Karpas-422 (cell line): ENCODE results near the gene TANGO2. TPM values are rescaled to one million over a fixed set of nuclear protein-coding genes. Genes with fewer than 3 reads are reported as not detected.

Experiments
- DNase-seq: peaks from one replicate; pipeline ENCODE4 v3.0.0-alpha.2; 2015
- H2AFZ ChIP-seq: fragments of 200-600 bp; sonication (generic); 2 replicates; pipeline ENCODE4 v1.6.1; 2014; ENCODE audit warnings: antibody characterized with exemption, low read length, mixed read lengths
- H3K27ac ChIP-seq: fragments of 200-600 bp; sonication (generic); 2 replicates; pipeline ENCODE4 v1.5.1; 2014; ENCODE audit warnings: mild to moderate bottlenecking, low read length, moderate library complexity
- H3K27me3 ChIP-seq: fragments of 200-600 bp; sonication (generic); 2 replicates; pipeline ENCODE4 v1.6.1; 2014; ENCODE audit warnings: low read length, mixed read lengths
- H3K36me3 ChIP-seq: fragments of 200-600 bp; sonication (generic); 2 replicates; pipeline ENCODE4 v1.6.1; 2014; ENCODE audit warnings: low read length, mixed read lengths; ENCODE audit not compliant: insufficient read depth
- H3K4me1 ChIP-seq: fragments of 200-600 bp; sonication (generic); 2 replicates; pipeline ENCODE4 v1.6.1; 2014; ENCODE audit warnings: mild to moderate bottlenecking, low read length, mixed read lengths
- H3K4me2 ChIP-seq: fragments of 200-600 bp; sonication (generic); 2 replicates; pipeline ENCODE4 v1.6.1; 2014; ENCODE audit warnings: low read length, low read depth, mild to moderate bottlenecking; ENCODE audit not compliant: poor library complexity, severe bottlenecking
- H3K4me3 ChIP-seq: fragments of 200-600 bp; sonication (generic); 2 replicates; pipeline ENCODE4 v1.5.1; 2014; ENCODE audit warnings: mild to moderate bottlenecking, antibody characterized with exemption, low read length, mixed read lengths
- H3K79me2 ChIP-seq: fragments of 200-600 bp; sonication (generic); 2 replicates; pipeline ENCODE4 v1.6.1; 2014; ENCODE audit warnings: mild to moderate bottlenecking, low read length, mixed read lengths
- H3K9ac ChIP-seq: fragments of 200-600 bp; sonication (generic); 2 replicates; pipeline ENCODE4 v1.6.0; 2014; ENCODE audit warnings: low read length
- H3K9me2 ChIP-seq: fragments of 200-600 bp; sonication (generic), shearing (Covaris generic); replicated peaks from 2 replicates; pipeline ENCODE4 v1.6.0; 2014; ENCODE audit warnings: mild to moderate bottlenecking, low read length, moderate library complexity; ENCODE audit not compliant: insufficient read depth
- H3K9me3 ChIP-seq: fragments of 300-700, 200-600 bp; sonication (generic); 2 replicates; pipeline ENCODE4 v1.6.1; 2014; ENCODE audit warnings: low read length, mixed read lengths
- H4K20me1 ChIP-seq: fragments of 200-600 bp; sonication (generic); 2 replicates; pipeline ENCODE4 v1.6.1; 2014; ENCODE audit warnings: mild to moderate bottlenecking, antibody characterized with exemption, low read length, low read depth; ENCODE audit not compliant: insufficient read depth
- total RNA-seq: library from RNA; depleted of rRNA; stranded (reverse); fragments of >200 nt; shearing (Covaris generic); gene quantifications from 2 replicates; pipeline ENCODE4 v1.2.3, GENCODE V29; 2014; ENCODE audit warnings: low replicate concordance

Gene TANGO2
- total RNA-seq, 1 experiment from 2014 or later = 39.0 TPM

DNA sequence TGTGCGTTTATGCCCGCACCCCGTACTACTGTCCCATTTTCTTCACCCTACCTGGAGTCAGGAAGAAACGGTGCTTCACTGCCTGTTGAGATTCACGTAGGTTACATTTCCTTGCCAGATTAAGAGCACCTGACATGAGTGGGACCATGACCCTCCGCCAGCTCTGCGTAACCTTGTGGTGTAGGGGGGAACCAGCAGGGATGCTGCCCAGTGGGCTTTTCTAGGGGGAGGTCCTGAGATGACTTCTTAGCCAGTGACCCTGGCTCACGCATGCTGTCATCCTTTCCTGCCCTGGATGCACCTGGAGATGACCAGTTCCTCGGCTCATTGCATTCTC lies 3.3 kb upstream of the TANGO2 start:
- Histone ChIP-seq H3K9me2 (no peaks in the 10 kb centered on the region), H3K9ac (peak overlapping the region; percentile 73), H3K4me3 (peak overlapping the region; percentile 84; the same call in 1 of the 2 replicates)

DNA sequence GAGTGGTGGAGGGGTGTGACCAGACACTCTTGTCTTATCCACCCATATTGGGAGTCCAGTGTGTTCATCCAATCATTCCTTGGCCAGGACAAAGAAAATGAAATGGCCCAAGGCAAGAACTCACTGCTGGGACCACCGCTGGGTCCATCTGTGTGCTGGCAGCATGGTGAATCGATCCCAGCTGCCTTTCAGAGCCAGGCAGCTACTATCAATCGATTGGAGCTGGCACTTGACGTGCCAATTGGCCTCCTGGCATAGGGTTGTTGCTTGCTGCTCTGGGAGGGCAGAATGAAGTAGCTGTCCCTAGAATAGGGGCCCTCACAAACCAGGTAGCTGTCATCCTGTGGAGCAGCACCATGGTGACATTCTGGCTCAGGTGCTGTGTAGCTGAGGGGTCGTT lies 2.9 kb upstream of the TANGO2 start:
- H3K27me3 ChIP-seq = no peaks in the 10 kb centered on the region
- no peaks in the 10 kb centered on the region for H3K9me2 ChIP-seq
- H3K36me3 ChIP-seq = no peaks in the 10 kb centered on the region
- H3K4me1 ChIP-seq = peaks cover 41% of the 10 kb centered on the region
- no peak overlapping the region for H3K9ac ChIP-seq
- no peak overlapping the region for H3K4me3 ChIP-seq
- no peaks in the 10 kb centered on the region for H4K20me1 ChIP-seq
- DNase-seq = no peak
- no peak overlapping the region for H3K27ac ChIP-seq
- no peak overlapping the region for H2AFZ ChIP-seq
- H3K79me2 ChIP-seq = peaks cover 25% of the 10 kb centered on the region
- H3K4me2 ChIP-seq = no peak overlapping the region
- no peaks in the 10 kb centered on the region for H3K9me3 ChIP-seq

More for the DNA sequence above, 3.3 kb upstream of the TANGO2 start:
- no peak for DNase-seq
- Histone ChIP-seq H2AFZ (no peak overlapping the region), H3K79me2 (peaks cover 21% of the 10 kb centered on the region), H3K4me2 (peak overlapping the region; percentile 83), H3K36me3 (no peaks in the 10 kb centered on the region), H3K9me3 (no peaks in the 10 kb centered on the region), H3K27me3 (no peaks in the 10 kb centered on the region), H3K4me1 (peaks cover 37% of the 10 kb centered on the region), H3K27ac (no peak overlapping the region), H4K20me1 (no peaks in the 10 kb centered on the region)

DNA sequence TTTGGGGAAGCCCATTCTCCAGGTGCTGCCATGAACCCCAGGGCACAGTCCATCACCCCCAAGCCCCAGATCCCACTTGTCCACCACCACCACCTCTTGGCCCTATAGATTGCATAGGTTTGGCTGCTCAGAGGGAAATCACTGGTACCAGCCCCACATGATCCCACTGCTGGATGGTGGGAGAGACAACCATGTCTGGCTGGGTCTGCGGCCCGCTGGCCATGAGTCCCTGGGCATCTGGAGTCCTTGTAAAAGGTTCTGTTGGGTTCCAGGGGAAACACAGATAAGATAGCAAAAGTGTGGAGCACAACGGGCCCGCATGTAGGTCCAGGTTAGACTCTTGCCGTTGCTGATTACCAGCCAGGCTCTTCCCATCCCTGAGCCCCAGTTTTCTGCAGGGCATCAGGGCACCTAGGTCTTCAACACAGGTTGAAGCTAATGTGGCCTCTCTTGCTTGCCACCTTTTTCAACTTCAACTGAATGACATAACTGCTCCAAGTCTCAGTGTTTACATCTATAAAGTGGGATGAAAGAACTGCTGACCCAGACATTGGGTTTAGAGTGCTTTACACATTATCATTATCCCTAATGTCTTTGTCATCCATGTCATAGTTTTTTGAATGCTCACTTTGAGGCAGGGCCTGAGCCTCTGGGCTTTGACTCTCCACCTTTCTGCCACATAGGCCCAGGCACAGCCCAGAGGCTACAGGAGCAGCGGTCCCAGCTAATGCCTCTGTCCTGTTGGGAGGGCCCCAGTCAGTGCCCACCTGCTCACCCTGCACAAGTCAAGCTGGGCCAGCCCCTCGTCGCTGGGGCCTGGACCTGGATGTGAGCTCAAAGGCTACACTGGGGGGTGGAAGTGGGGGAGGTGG lies 1.0 kb upstream of the TANGO2 start:
- H2AFZ ChIP-seq = no peak overlapping the region
- peaks cover 43% of the 10 kb centered on the region for H3K79me2 ChIP-seq
- no peak for DNase-seq

DNA sequence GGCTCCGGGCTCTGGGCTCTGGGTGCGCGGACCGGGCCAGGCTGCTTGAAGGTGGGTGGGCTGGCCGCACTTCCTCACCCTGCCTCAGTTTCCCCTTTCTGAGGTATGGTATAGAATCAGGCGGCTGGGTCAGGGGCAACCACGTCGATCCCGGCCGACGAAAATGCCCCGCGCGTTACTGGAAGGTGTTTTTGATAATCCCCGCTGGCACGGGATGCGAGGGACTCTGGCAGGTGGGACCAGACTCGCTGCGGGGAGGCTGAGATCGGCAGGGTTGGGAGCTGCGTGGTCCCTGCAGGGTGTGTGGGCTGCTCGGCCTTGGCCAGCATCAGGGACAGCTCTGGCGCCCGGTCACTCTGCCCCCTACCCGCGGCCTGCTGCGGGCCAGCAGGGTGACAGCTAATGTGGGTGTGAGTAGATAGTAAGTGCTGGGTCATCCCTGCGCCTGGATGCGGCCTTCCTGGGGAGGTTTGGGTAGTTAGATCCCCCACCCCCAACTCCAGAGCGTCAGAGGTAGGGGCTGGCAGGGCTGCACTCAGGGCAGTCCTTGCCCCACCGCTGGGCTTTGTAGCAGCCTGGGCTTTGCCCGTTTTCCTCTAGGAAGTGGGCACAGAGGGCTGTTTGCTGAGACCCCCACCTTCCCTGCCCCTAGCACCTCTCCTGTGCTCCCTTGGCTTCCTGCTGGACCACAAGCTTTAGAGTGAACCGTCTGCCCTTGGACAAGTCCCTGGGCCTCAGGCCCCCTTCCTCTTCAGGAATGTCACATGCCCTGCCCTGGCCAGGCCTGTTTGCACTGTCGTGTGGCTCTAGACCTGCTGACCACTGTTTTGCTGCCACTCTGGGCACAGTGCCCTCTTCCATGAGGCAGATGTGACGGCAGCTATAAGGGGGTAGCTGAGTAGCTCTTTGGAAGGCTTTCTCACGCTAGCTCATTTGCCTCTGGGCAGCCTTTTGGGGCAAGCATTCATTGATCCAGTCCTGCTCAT lies 579 bp downstream of the TANGO2 start:
- H3K36me3 ChIP-seq = no peaks in the 10 kb centered on the region
- H3K27ac ChIP-seq = peak overlapping the region; percentile 69
- no peak overlapping the region for H2AFZ ChIP-seq
- H3K4me3 ChIP-seq = peak overlapping the region; percentile 94
- H3K4me1 ChIP-seq = peaks cover 34% of the 10 kb centered on the region
- H3K9ac ChIP-seq = peak overlapping the region; percentile 94
- no peaks in the 10 kb centered on the region for H3K27me3 ChIP-seq
- peak overlapping the region; percentile 74 for H3K4me2 ChIP-seq
- 0 out of 2 replicates have a peak, but pooled peaks cover 3% of the 10 kb centered on the region for H4K20me1 ChIP-seq
- H3K9me2 ChIP-seq = no peaks in the 10 kb centered on the region
- no peaks in the 10 kb centered on the region for H3K9me3 ChIP-seq
- DNase-seq = peak; percentile 57
- peaks cover 48% of the 10 kb centered on the region for H3K79me2 ChIP-seq

More for the DNA sequence above, 1.0 kb upstream of the TANGO2 start:
- H3K9ac ChIP-seq = peak overlapping the region; percentile 94
- no peaks in the 10 kb centered on the region for H3K36me3 ChIP-seq
- no peaks in the 10 kb centered on the region for H3K9me3 ChIP-seq
- no peaks in the 10 kb centered on the region for H3K27me3 ChIP-seq
- H3K4me2 ChIP-seq = peak overlapping the region; percentile 82
- peaks cover 42% of the 10 kb centered on the region for H3K4me1 ChIP-seq
- H3K9me2 ChIP-seq = no peaks in the 10 kb centered on the region
- H3K4me3 ChIP-seq = peak overlapping the region; percentile 94
- H3K27ac ChIP-seq = no peak overlapping the region
- H4K20me1 ChIP-seq = 0 out of 2 replicates have a peak, but pooled peaks cover 3% of the 10 kb centered on the region

DNA sequence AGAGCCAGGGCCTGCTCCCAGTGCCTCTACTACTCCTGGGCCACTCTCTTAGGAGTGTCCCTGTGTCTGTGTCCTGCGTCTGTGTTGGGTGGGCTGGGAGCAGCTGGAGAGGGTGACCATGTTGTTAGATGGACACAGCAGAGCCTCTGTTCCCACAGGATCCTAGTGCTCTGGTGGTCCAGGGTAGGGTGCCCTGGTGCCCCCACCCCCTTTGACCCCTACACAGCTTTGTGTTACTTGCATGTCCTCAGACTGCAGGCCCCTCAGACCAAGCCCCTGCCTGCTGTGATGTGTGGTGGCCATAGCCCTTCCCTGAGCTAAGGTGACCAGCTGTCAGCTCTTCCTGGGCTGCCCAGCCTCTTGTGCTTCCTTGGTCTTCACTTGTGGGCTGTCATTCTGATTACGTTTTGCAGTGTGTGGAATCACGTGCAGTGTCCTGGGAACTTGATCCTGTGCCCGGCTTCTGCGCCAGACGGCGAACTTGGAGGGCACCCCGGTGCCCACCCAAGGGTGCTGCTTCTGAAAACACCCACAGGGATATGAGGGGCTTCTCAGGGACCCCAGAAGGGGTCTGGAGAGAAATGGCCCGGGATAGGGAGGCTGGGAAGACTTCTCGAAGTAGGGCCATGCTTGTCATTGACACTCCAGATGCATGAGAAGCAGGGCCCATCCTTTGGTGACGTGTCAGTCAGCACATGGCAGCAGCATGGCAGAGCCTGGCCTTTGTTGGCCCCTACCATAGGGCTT lies 1.5 kb downstream of the TANGO2 start:
- peak; percentile 52 for DNase-seq
- Histone ChIP-seq H3K27ac (peak overlapping the region; percentile 69), H3K9ac (peak overlapping the region; percentile 94), H4K20me1 (0 out of 2 replicates have a peak, but pooled peaks cover 3% of the 10 kb centered on the region), H3K79me2 (peaks cover 57% of the 10 kb centered on the region), H2AFZ (no peak overlapping the region), H3K4me1 (peaks cover 38% of the 10 kb centered on the region), H3K4me2 (peak overlapping the region; percentile 74), H3K4me3 (peak overlapping the region; percentile 94), H3K36me3 (no peaks in the 10 kb centered on the region), H3K9me3 (no peaks in the 10 kb centered on the region), H3K27me3 (no peaks in the 10 kb centered on the region), H3K9me2 (no peaks in the 10 kb centered on the region)

DNA sequence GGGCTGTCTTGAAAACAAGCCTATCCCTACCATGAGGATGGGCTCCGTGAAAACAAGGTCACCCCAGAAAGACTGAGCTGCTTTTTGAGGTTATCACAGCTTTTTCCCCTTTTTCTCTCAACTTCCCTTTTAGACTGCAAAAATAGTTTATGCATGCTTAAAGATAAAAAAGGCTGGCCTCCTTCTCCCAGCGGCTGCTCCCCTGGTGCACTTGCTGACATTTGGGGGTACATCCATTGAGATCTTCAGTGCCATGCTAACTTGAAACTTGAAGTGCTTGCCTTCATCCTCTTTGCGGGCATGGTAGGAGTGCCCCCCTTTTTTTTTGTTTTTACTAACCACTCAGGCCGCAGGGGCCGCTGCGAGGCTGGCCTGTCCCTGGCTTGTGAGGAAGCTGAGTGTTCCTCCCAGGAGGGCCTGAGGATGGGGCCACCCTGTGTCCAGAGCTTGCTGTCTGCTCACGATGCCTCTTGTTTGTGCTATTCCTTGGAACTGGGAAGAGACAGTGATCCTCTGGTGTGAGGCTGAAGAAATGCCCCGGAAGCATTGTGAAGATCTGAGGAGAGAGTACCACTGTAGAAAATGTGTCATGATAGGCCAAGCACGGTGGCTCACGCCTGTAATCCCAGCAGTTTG lies 2.2 kb downstream of the TANGO2 start:
- H3K9ac ChIP-seq = peak overlapping the region; percentile 94
- peak overlapping the region; percentile 69 for H3K27ac ChIP-seq
- H3K4me2 ChIP-seq = peak overlapping the region; percentile 74

DNA sequence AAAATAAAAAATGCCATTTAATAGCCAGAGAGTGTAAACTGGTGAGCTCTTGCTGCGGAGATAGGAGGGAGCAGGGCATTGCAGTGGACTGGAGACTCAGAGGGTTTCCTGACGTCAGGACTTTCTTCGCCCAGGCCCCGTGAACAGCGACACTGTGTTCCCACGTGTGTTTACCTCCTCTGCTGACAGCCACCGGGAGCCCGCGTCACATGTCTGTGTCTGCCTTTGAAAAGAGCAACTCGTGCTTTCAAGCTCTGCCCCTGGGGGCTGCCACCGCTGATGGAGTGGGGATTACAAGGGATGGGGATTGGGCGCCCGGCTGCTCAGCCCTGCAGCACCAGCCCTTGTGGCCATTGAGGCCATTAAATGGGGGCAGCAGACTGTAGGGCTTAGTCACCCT lies 3.3 kb downstream of the TANGO2 start:
- H3K27ac ChIP-seq = no peak overlapping the region

More for the DNA sequence above, 2.2 kb downstream of the TANGO2 start:
- peak overlapping the region; percentile 94 for H3K4me3 ChIP-seq
- no peaks in the 10 kb centered on the region for H3K27me3 ChIP-seq
- peaks cover 58% of the 10 kb centered on the region for H3K79me2 ChIP-seq
- no peaks in the 10 kb centered on the region for H3K9me2 ChIP-seq
- no peak for DNase-seq
- H3K4me1 ChIP-seq = peaks cover 37% of the 10 kb centered on the region
- no peaks in the 10 kb centered on the region for H3K36me3 ChIP-seq
- no peaks in the 10 kb centered on the region for H3K9me3 ChIP-seq
- no peak overlapping the region for H2AFZ ChIP-seq
- H4K20me1 ChIP-seq = 0 out of 2 replicates have a peak, but pooled peaks cover 3% of the 10 kb centered on the region

More for the DNA sequence above, 3.3 kb downstream of the TANGO2 start:
- Histone ChIP-seq H4K20me1 (0 out of 2 replicates have a peak, but pooled peaks cover 3% of the 10 kb centered on the region), H3K36me3 (no peaks in the 10 kb centered on the region), H3K79me2 (peaks cover 69% of the 10 kb centered on the region), H3K9me3 (no peaks in the 10 kb centered on the region), H3K27me3 (no peaks in the 10 kb centered on the region), H3K4me2 (no peak overlapping the region), H3K9ac (no peak overlapping the region), H3K4me3 (no peak overlapping the region), H3K4me1 (peaks cover 49% of the 10 kb centered on the region), H3K9me2 (no peaks in the 10 kb centered on the region), H2AFZ (no peak overlapping the region)
- DNase-seq = no peak
